ENCODE results near the gene COBLL1.

- TF ChIP-seq POLR2A (IDR thresholded peaks at IDR 0.05), result no peak
- TF ChIP-seq CTCF (IDR thresholded peaks at IDR 0.05), result no peak
Observed at GRCh38 chr2:164789968-164790367, 51.7 kb downstream of the COBLL1 start.
